Adrenal gland (tissue), 5 donors: ENCODE measurements around the gene MUC6.

ENCODE experiments used
- POLR2A ChIP-seq, 2 donors: fragments of 450-650 bp; IDR thresholded peaks; one replicate each; pipeline ENCODE4 v1.6.1; 2017; ENCODE audit warnings: antibody characterized with exemption in 2 of 2, mild to moderate bottlenecking in 2 of 2, moderate library complexity in 1 of 2
- TF ChIP-seq, protein P1 (sequence below), 6 experiments: fragments of 450-650 bp in 4 of 6; fragments of 200-600 bp in 2 of 6; sonication (generic) in 1 of 6; IDR thresholded peaks; 1 replicate in 5 of 6; 2 replicates in 1 of 6; pipeline versions ENCODE4 v1.5.1 to v1.8.0; 2016 to 2021; ENCODE audit warnings: antibody characterized with exemption in 6 of 6, mild to moderate bottlenecking in 2 of 6, moderate library complexity in 1 of 6
- donor health status: DM: no; HTN: no; CAD: no.

- TF ChIP-seq, protein P1, sequence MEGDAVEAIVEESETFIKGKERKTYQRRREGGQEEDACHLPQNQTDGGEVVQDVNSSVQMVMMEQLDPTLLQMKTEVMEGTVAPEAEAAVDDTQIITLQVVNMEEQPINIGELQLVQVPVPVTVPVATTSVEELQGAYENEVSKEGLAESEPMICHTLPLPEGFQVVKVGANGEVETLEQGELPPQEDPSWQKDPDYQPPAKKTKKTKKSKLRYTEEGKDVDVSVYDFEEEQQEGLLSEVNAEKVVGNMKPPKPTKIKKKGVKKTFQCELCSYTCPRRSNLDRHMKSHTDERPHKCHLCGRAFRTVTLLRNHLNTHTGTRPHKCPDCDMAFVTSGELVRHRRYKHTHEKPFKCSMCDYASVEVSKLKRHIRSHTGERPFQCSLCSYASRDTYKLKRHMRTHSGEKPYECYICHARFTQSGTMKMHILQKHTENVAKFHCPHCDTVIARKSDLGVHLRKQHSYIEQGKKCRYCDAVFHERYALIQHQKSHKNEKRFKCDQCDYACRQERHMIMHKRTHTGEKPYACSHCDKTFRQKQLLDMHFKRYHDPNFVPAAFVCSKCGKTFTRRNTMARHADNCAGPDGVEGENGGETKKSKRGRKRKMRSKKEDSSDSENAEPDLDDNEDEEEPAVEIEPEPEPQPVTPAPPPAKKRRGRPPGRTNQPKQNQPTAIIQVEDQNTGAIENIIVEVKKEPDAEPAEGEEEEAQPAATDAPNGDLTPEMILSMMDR (IDR thresholded peaks at IDR 0.05) = no peak
- TF ChIP-seq POLR2A (IDR thresholded peaks at IDR 0.05) = no peak
Measured at GRCh38 chr11:1005928-1006327, 30.6 kb downstream of the MUC6 start.
